Gastroesophageal sphincter (tissue), 4 donors: ENCODE measurements around the gene INPP5D. TPM values are rescaled to one million over a fixed set of nuclear protein-coding genes. Genes with fewer than 3 reads are reported as not detected.

ENCODE experiments used
- ATAC-seq: fragments of 150-250 bp; one replicate; pipeline ENCODE4 v1.9.1; 2016; ENCODE audit warnings: mild to moderate bottlenecking, moderate library complexity
- H3K27ac ChIP-seq, 4 donors: fragments of 200-600 bp; sonication (generic) in 3 of 4; 1 replicate in 3 of 4; 2 replicates in 1 of 4; pipeline ENCODE4 v1.5.1; 2016 to 2019
- H3K27me3 ChIP-seq: fragments of 200-600 bp; sonication (generic); one replicate; pipeline ENCODE4 v1.5.1; 2019
- H3K36me3 ChIP-seq, 2 donors: fragments of 200-600 bp; sonication (generic); one replicate each; pipeline ENCODE4 v1.5.1; 2019; ENCODE audit warnings: control low read depth in 1 of 2
- H3K4me1 ChIP-seq, 3 donors: fragments of 200-600 bp; sonication (generic); 1 replicate in 2 of 3; 2 replicates in 1 of 3; pipeline ENCODE4 v1.5.1; 2016 to 2019; ENCODE audit warnings: control low read depth in 2 of 3
- H3K4me3 ChIP-seq, 2 donors: fragments of 200-600 bp; sonication (generic); one replicate each; pipeline ENCODE4 v1.5.1; 2019; ENCODE audit warnings: mild to moderate bottlenecking in 1 of 2, moderate library complexity in 1 of 2
- H3K9me3 ChIP-seq, 3 donors: fragments of 200-600 bp; sonication (generic); one replicate each; pipeline ENCODE4 v1.5.1; 2017 to 2019; ENCODE audit warnings: control low read depth in 2 of 3
- CTCF ChIP-seq, 4 experiments: fragments of 200-600 bp in 2 of 4; fragments of 450-650 bp in 2 of 4; sonication (generic) in 1 of 4; IDR thresholded peaks; one replicate each; pipeline ENCODE4 v1.5.1; 2017 to 2019; ENCODE audit warnings: antibody characterized with exemption in 4 of 4, mild to moderate bottlenecking in 2 of 4, moderate library complexity in 2 of 4
- EP300 ChIP-seq: sonication (generic); formaldehyde crosslinking; IDR thresholded peaks from one replicate; pipeline ENCODE4 v1.6.1; 2017; ENCODE audit warnings: antibody characterized with exemption, mild to moderate bottlenecking
- POLR2A ChIP-seq, 2 donors: fragments of 450-650 bp; IDR thresholded peaks; one replicate each; pipeline ENCODE4 v1.6.1; 2017; ENCODE audit warnings: antibody characterized with exemption in 2 of 2, mild to moderate bottlenecking in 2 of 2, moderate library complexity in 1 of 2
- POLR2AphosphoS5 ChIP-seq: sonication (generic); formaldehyde crosslinking; IDR thresholded peaks from one replicate; pipeline ENCODE4 v1.6.1; 2017; ENCODE audit warnings: antibody characterized with exemption
- WGBS, 2 donors: methylation state at CpG; one replicate each; pipeline ENCODE4 v1.1.5; 2018; ENCODE audit warnings: low coverage in 1 of 2; 5-methylcytosine and 5-hydroxymethylcytosine counted together
- total RNA-seq, 4 donors: library from RNA; depleted of rRNA; stranded (reverse); fragments of >200 nt; gene quantifications; one replicate each; pipeline ENCODE4 v1.1.0, GENCODE V29; 2016

Gene INPP5D
- total RNA-seq, 4 donors from 2014 or later, result 6.5 to 12.4 (median 9.3) TPM

- H3K27ac ChIP-seq, result no peak overlapping the region
- H3K4me3 ChIP-seq, result no peak overlapping the region
Measured at GRCh38 chr2:233247744-233248143, 187.6 kb downstream of the INPP5D start.

GRCh38 chr2:233248999-233249398 is 188.9 kb downstream of the INPP5D start:
- H3K4me1 ChIP-seq, result peaks cover 4 to 24% (median 14%) of the 10 kb centered on the region in 3 donors
- WGBS, 2 donors, result 55 to 65% methylated on average over 7 of the region's 7 CpGs

More at GRCh38 chr2:233247744-233248143, 187.6 kb downstream of the INPP5D start:
- Histone ChIP-seq H3K4me1 (peaks cover 2 to 11% (median 4%) of the 10 kb centered on the region in 3 donors), H3K9me3 (no peaks in the 10 kb centered on the region), H3K36me3 (no peaks in the 10 kb centered on the region), H3K27me3 (no peaks in the 10 kb centered on the region)
- no peak for TF ChIP-seq CTCF (IDR thresholded peaks at IDR 0.05)
- no peak for TF ChIP-seq POLR2A (IDR thresholded peaks at IDR 0.05)
- no peak for TF ChIP-seq POLR2AphosphoS5
- no peak for TF ChIP-seq EP300
- ATAC-seq, result no peak

GRCh38 chr2:233250568-233250967 is 190.4 kb downstream of the INPP5D start:
- 85 to 92% methylated on average over 9 of the region's 9 CpGs for WGBS, 2 donors
- ATAC-seq, result no peak
- no peak overlapping the region for H3K27ac ChIP-seq

More at GRCh38 chr2:233248999-233249398, 188.9 kb downstream of the INPP5D start:
- no peak overlapping the region for H3K27ac ChIP-seq
- no peaks in the 10 kb centered on the region for H3K9me3 ChIP-seq
- no peaks in the 10 kb centered on the region for H3K27me3 ChIP-seq
- TF ChIP-seq POLR2AphosphoS5, result no peak
- no peak for ATAC-seq
- peaks cover 0 to 2% of the 10 kb centered on the region in 2 donors for H3K36me3 ChIP-seq
- no peak overlapping the region for H3K4me3 ChIP-seq

GRCh38 chr2:233250985-233251305 is 190.8 kb downstream of the INPP5D start:
- no peaks in the 10 kb centered on the region for H3K27me3 ChIP-seq
- H3K9me3 ChIP-seq, result no peaks in the 10 kb centered on the region
- WGBS, 2 donors, result 71% methylated on average over 1 of the region's 1 CpG; no CpG with 5 or more reads in 1 of the 2 donors
- peaks cover 0 to 21% of the 10 kb centered on the region in 2 donors for H3K36me3 ChIP-seq
- ATAC-seq, result no peak
- TF ChIP-seq POLR2AphosphoS5 (no peak), CTCF (IDR thresholded peaks at IDR 0.05) (no peak), EP300 (no peak), POLR2A (IDR thresholded peaks at IDR 0.05) (no peak)
- H3K4me1 ChIP-seq, result peaks cover 4 to 43% (median 19%) of the 10 kb centered on the region in 3 donors
- peak overlapping the region in 3 of 4 donors; percentile 83 to 95 (median 92) for H3K27ac ChIP-seq
- peak overlapping the region in 1 of 2 donors; percentile 85 for H3K4me3 ChIP-seq

More at GRCh38 chr2:233250568-233250967, 190.4 kb downstream of the INPP5D start:
- TF ChIP-seq POLR2A (IDR thresholded peaks at IDR 0.05) (no peak), CTCF (IDR thresholded peaks at IDR 0.05) (no peak), POLR2AphosphoS5 (no peak), EP300 (no peak)
- H3K9me3 ChIP-seq, result no peaks in the 10 kb centered on the region
- no peak overlapping the region for H3K4me3 ChIP-seq
- peaks cover 4 to 40% (median 19%) of the 10 kb centered on the region in 3 donors for H3K4me1 ChIP-seq
- H3K27me3 ChIP-seq, result no peaks in the 10 kb centered on the region
- H3K36me3 ChIP-seq, result peaks cover 0 to 17% of the 10 kb centered on the region in 2 donors

- TF ChIP-seq POLR2A (IDR thresholded peaks at IDR 0.05) (peak; percentile 66 to 77), CTCF (IDR thresholded peaks at IDR 0.05) (peak; percentile 59 to 97 (median 92)), EP300 (no peak), POLR2AphosphoS5 (peak; percentile 84)
- 0% methylated on average over 6 to 27 of the region's 75 CpGs for WGBS, 2 donors
- Histone ChIP-seq H3K9me3 (no peaks in the 10 kb centered on the region), H3K4me3 (peak within 1 kb of the TSS; percentile 75 to 85), H3K36me3 (peaks cover 0 to 27% of the 10 kb centered on the region in 2 donors), H3K4me1 (peaks cover 4 to 44% (median 19%) of the 10 kb centered on the region in 3 donors), H3K27me3 (no peaks in the 10 kb centered on the region), H3K27ac (peak within 1 kb of the TSS; percentile 69 to 95 (median 88))
- ATAC-seq, result peak; percentile 99
Measured at GRCh38 chr2:233251306-233252116, 191.4 kb downstream of the INPP5D start, which contains the start of gene ATG16L1. ATG16L1 (plus strand) TSS chr2:233251673; CDS start chr2:233251828, 155 bp downstream.
